ENCODE results near the gene ELAVL4.

GRCh38 chr1:50147191-50147850 is 38.6 kb downstream of the ELAVL4 start:
- no peak for TF ChIP-seq CTCF (IDR thresholded peaks at IDR 0.05)
- no peak for TF ChIP-seq POLR2A (IDR thresholded peaks at IDR 0.05)
